ENCODE data around the gene TRMT61B. TPM values are rescaled to one million over a fixed set of nuclear protein-coding genes. Genes with fewer than 3 reads are reported as not detected.

Gene TRMT61B
- total RNA-seq, 4 donors from 2014 or later, result 8.6 to 20.3 (median 12.7) TPM

DNA sequence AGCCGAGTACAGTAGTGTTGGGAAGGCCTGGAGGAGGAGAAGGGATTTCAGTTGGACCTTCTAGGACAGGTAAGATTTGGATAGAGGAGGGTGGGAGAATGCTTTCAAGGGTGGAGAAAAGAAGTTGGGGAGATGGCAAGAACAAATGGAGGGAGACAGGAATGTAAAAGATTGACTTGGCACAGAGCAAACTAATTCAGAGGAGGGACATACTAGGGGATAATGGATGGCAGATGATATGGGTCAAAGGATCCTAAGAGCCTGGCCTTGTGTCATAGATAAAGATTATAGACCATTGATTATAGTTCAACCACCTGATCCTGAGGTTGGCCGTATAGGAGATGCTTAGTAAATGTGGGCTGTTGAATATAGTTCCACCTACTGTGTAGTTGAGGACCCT lies 36.7 kb upstream of the TRMT61B start:
- Histone ChIP-seq H3K9me3 (no peaks in the 10 kb centered on the region), H3K27ac (no peak overlapping the region), H3K27me3 (no peaks in the 10 kb centered on the region), H3K36me3 (peaks cover 0 to 73% of the 10 kb centered on the region in 2 donors), H3K4me3 (no peak overlapping the region), H3K4me1 (peaks cover 0 to 21% (median 0%) of the 10 kb centered on the region in 3 donors)
- ATAC-seq, result no peak
- 93% methylated on average over 2 of the region's 2 CpGs for whole genome bisulfite sequencing, 2 donors (ENCODE audit: low coverage in 1 of 2)
- TF ChIP-seq EP300 (IDR thresholded peaks at IDR 0.05), result no peak
- TF ChIP-seq, protein P1, sequence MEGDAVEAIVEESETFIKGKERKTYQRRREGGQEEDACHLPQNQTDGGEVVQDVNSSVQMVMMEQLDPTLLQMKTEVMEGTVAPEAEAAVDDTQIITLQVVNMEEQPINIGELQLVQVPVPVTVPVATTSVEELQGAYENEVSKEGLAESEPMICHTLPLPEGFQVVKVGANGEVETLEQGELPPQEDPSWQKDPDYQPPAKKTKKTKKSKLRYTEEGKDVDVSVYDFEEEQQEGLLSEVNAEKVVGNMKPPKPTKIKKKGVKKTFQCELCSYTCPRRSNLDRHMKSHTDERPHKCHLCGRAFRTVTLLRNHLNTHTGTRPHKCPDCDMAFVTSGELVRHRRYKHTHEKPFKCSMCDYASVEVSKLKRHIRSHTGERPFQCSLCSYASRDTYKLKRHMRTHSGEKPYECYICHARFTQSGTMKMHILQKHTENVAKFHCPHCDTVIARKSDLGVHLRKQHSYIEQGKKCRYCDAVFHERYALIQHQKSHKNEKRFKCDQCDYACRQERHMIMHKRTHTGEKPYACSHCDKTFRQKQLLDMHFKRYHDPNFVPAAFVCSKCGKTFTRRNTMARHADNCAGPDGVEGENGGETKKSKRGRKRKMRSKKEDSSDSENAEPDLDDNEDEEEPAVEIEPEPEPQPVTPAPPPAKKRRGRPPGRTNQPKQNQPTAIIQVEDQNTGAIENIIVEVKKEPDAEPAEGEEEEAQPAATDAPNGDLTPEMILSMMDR (IDR thresholded peaks at IDR 0.05), result no peak
- no peak for TF ChIP-seq POLR2A (IDR thresholded peaks at IDR 0.05)
- no peak for TF ChIP-seq POLR2AphosphoS5 (IDR thresholded peaks at IDR 0.05)

DNA sequence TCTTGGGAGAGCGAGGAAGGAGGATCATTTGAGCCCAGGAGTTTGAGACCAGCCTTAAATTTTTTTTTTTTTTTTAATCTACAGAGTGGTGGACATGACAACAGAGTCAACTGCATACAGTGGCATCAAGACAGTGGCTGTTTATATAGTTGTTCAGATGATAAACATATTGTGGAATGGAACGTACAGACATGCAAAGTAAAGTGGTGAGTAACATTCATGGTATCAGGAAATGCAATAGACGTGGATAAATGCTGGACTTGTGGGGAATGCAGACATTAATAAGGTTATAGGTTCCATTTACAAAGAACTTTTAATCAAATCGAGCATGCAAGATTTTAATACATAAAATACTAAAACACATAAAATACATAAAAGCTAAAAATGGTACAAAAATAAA lies 36.3 kb upstream of the TRMT61B start:
- TF ChIP-seq EP300 (IDR thresholded peaks at IDR 0.05), result no peak
- TF ChIP-seq POLR2AphosphoS5 (IDR thresholded peaks at IDR 0.05), result no peak
- TF ChIP-seq, protein P1 (IDR thresholded peaks at IDR 0.05), result no peak
- no peak for TF ChIP-seq POLR2A (IDR thresholded peaks at IDR 0.05)
- Histone ChIP-seq H3K27me3 (no peaks in the 10 kb centered on the region), H3K9me3 (no peaks in the 10 kb centered on the region), H3K27ac (no peak overlapping the region), H3K4me1 (peaks cover 0 to 25% (median 0%) of the 10 kb centered on the region in 3 donors), H3K4me3 (no peak overlapping the region), H3K36me3 (peaks cover 0 to 71% of the 10 kb centered on the region in 2 donors)
- WGBS, 2 donors (ENCODE audit: low coverage in 1 of 2), result 82 to 89% methylated on average over 3 to 4 of the region's 4 CpGs
- no peak for ATAC-seq

DNA sequence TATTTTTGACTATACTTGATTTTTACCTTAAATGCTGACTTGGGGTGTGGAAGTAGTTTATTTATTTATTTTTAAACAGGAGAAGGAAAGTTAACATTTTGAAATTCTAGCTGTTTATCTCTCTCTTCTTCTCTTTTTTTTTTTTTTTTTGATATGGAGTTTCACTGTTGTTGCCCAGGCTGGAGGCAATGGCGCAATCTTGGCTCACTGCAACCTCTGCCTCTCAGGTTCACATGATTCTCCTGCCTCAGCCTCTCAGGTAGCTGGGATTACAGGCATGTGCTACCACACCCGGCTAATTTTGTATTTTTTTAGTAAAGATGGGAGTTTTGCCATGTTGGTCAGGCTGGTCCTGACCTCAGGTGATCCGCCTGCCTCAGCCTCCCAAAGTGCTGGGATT lies 35.4 kb upstream of the TRMT61B start:
- TF ChIP-seq POLR2A (IDR thresholded peaks at IDR 0.05), result no peak
- TF ChIP-seq EP300 (IDR thresholded peaks at IDR 0.05), result no peak
- TF ChIP-seq POLR2AphosphoS5 (IDR thresholded peaks at IDR 0.05), result no peak
- TF ChIP-seq, protein P1 (IDR thresholded peaks at IDR 0.05), result no peak
- no peak for ATAC-seq
- Histone ChIP-seq H3K4me3 (no peak overlapping the region), H3K27ac (no peak overlapping the region), H3K27me3 (no peaks in the 10 kb centered on the region), H3K4me1 (peaks cover 0 to 31% (median 0%) of the 10 kb centered on the region in 3 donors), H3K36me3 (peaks cover 0 to 69% of the 10 kb centered on the region in 2 donors), H3K9me3 (no peaks in the 10 kb centered on the region)
- 100% methylated on average over 2 of the region's 3 CpGs for WGBS, 2 donors (ENCODE audit: low coverage in 1 of 2)

DNA sequence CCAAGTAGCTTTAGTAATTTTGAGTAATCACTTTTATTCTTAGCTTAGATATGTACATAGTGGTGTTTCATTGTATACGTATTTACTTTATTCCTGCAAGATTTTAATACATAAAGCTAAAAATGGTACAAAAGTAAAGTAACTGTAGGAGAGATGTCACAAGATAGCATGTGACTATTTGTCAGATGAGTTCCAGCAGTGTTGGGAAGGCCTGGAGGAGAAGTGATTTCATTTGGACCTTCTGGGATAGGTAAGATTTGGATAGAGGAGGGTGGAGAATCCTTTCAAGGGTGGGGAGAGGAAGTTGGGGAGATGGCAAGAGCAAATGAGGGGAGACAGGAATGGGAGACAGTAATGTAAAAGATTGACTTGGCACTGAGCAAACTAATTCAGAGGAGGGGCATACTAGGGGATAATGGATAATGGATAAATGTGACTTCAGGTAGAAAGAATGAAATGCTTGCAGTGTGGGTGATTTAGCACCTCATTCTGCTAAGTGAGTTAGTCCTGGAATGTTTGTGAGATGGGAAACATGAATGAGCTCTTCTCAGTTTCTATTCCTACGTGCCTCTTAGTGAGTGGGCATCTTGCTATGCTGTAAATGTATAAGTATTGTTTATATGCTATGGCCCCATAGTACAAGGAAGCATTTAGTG lies 34.8 kb upstream of the TRMT61B start:
- H3K36me3 ChIP-seq, result peaks cover 0 to 67% of the 10 kb centered on the region in 2 donors
- H3K9me3 ChIP-seq, result no peaks in the 10 kb centered on the region
- H3K27ac ChIP-seq, result no peak overlapping the region
- TF ChIP-seq, protein P1 (IDR thresholded peaks at IDR 0.05), result no peak
- TF ChIP-seq POLR2AphosphoS5 (IDR thresholded peaks at IDR 0.05), result no peak
- WGBS, 2 donors (ENCODE audit: low coverage in 1 of 2), result 63 to 91% methylated on average over 2 of the region's 2 CpGs
- H3K4me3 ChIP-seq, result no peak overlapping the region
- no peaks in the 10 kb centered on the region for H3K27me3 ChIP-seq
- H3K4me1 ChIP-seq, result peaks cover 0 to 31% (median 0%) of the 10 kb centered on the region in 3 donors
- ATAC-seq, result no peak

DNA sequence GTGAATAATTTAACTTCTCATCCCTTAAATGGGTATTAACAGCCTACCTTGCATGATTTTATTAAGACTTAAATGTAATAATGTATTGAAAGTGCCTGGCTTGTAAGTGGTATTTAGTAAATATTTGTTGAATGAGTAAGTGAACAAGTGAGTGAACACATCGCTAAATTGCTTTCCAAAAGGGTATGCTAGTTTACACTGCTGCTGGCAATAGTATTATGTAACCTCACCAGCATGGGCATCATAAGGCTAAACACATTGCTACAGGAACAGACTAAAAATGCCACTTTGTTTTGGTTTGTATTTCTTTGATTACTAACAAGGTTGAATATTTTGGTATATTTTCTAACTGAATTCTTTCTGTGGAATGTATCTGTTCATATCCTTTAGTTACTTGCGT lies 34.2 kb upstream of the TRMT61B start:
- peak; percentile 21 for TF ChIP-seq POLR2AphosphoS5 (IDR thresholded peaks at IDR 0.05)
- TF ChIP-seq, protein P1 (IDR thresholded peaks at IDR 0.05), result no peak
- no peak for ATAC-seq
- Histone ChIP-seq H3K27ac (no peak overlapping the region), H3K4me3 (no peak overlapping the region), H3K36me3 (peaks cover 0 to 61% of the 10 kb centered on the region in 2 donors), H3K4me1 (peaks cover 0 to 32% (median 0%) of the 10 kb centered on the region in 3 donors), H3K9me3 (no peaks in the 10 kb centered on the region), H3K27me3 (no peaks in the 10 kb centered on the region)
- WGBS, 2 donors (ENCODE audit: low coverage in 1 of 2), result 76 to 77% methylated on average over 2 of the region's 2 CpGs

Measured in gastroesophageal sphincter (tissue), 4 donors.